HG03442 (cell line): ENCODE measurements around the gene PTPN7.
"Not testable (repeated sequence)": the region's sequence is repeated elsewhere in the genome, so short reads cannot be mapped to it uniquely, and the experiment has no call there.

Experiments used
- ATAC-seq: cut with Tn5 transposase; IDR thresholded peaks from one replicate; pipeline ENCODE4 v1.9.1; 2021; ENCODE audit warnings: mild to moderate bottlenecking, moderate library complexity; ENCODE audit not compliant: unreplicated experiment

Gene PTPN7

DNA sequence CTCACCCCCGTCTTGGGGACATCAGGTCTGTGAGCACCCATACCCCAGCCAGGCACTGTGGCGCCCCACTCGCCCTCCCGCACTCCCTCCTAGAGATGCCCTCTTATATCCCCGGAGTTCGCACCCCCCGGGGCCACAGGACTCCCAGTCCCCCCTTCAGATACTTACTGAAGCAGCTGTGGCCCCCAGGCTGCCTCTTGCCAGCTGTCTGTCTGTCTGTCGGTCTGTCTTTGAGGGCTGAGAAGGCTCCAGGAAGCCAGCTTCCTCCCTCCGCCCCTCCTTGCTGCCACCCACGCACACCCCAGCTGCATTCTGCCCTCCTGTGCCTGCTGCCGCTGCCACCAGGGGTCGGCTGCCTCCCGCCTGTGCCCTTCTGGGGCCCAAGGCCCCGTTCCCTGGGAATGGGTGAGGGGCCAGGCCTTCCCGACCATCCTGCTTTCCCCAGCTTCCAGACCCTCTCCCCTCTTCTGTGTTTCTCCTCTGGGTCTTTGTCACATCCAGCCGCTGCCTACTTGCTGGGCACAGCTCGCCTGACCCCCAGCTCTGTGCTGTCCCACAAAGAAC is at the start of gene PTPN7:
Gene PTPN7, minus strand, starts transcription at position 226 of the 564 bp plus-strand sequence. CDS start 1,200 bp downstream, outside the sequence.
- peak; percentile 43 for ATAC-seq

- no peak for ATAC-seq
Measured at GRCh38 chr1:202208351-202208857, 48.0 kb upstream of the PTPN7 start.

GRCh38 chr1:202207292-202207691 is 46.9 kb upstream of the PTPN7 start:
- ATAC-seq = no peak

- no peak for ATAC-seq
Measured at GRCh38 chr1:202205523-202206190, 45.3 kb upstream of the PTPN7 start.

- no peak for ATAC-seq
Measured at GRCh38 chr1:202204065-202204464, 43.7 kb upstream of the PTPN7 start.

DNA sequence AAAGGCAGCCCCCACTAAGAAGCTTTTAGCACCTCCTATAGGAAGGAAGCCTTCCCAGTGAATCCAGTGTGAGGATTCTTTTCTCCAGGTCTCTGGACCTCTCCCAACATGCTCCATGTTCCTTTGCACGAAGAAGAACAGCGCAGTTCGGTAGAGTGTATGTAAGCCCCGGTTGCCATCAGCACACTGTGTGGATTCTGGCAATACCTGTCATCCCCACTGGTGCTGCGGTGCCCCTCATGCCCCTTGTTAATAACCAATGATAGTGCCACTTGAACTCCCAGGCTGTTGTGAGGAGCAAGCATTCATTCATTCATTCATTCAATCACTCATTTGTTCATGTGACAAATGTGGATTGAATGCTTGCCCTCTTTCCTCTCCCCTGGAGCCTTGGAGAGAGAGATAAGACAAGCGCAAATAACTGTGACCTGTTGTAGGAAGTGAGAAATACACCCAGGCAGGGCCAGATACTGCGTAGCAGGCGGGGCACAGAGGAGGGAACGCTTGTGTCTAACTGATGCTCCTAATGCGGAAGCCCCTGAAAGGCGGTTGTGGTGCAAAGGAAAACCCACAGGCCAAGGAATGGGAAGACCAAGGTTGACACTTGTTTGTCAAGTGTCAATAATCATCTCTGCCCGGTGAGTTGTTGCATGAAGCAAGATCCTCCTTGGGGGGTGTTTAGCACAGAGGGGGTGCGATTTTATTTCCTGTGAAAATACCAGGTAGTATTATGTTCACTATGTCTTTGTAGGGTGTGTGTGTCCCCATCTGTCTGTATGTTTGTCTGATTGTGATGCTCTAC is 43.0 kb upstream of the PTPN7 start:
- ATAC-seq = no peak

GRCh38 chr1:202202500-202203168 is 42.2 kb upstream of the PTPN7 start:
- no peak for ATAC-seq

- no peak for ATAC-seq
Measured at GRCh38 chr1:202201971-202202370, 41.6 kb upstream of the PTPN7 start.

GRCh38 chr1:202201266-202201665 is 40.9 kb upstream of the PTPN7 start:
- no peak for ATAC-seq

DNA sequence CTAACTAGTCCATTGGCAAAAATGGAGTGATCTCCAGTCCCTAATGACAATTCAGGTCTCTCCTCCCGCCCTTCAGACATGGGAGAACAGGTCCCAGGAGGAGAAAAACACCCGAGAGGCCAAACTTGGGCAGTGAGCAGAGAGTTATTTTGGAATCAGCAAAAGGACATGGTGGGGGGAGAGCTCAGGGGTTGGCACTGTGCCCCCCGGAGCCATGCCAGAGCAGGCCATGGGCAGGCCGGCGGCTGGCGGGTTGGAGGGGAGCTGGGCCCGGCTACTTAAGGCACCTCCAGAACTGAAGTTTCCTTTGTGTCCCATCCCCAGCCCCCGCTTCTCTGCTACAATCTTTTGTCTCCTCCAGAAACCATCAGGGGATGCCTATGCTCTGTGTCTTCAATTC is 40.3 kb upstream of the PTPN7 start:
- no peak for ATAC-seq

DNA sequence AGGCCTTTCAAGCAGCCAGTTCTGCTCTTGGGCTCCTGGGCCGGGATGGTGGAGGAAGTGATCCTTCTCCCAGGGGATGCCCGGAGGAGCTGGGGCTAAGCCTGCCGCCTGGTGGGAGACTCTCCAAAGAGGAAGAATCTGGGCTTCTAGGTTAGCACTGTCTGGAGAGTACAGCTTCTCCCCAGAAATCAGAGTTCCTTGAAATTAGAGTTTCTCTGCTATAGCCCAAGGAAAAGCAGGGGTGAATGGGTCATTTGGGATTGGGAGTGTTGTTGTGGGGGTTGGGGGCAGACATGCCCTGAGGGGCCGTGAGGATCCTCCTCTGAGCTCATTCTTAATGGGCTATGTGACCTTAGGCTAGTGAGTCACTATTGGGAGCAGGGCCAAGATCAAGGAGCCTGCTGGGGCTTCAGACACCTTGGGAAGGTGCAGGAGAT is 39.7 kb upstream of the PTPN7 start:
- no peak for ATAC-seq

GRCh38 chr1:202199040-202199889 is 38.9 kb upstream of the PTPN7 start:
- ATAC-seq = no peak

GRCh38 chr1:202198366-202198724 is 37.9 kb upstream of the PTPN7 start:
- no peak for ATAC-seq

DNA sequence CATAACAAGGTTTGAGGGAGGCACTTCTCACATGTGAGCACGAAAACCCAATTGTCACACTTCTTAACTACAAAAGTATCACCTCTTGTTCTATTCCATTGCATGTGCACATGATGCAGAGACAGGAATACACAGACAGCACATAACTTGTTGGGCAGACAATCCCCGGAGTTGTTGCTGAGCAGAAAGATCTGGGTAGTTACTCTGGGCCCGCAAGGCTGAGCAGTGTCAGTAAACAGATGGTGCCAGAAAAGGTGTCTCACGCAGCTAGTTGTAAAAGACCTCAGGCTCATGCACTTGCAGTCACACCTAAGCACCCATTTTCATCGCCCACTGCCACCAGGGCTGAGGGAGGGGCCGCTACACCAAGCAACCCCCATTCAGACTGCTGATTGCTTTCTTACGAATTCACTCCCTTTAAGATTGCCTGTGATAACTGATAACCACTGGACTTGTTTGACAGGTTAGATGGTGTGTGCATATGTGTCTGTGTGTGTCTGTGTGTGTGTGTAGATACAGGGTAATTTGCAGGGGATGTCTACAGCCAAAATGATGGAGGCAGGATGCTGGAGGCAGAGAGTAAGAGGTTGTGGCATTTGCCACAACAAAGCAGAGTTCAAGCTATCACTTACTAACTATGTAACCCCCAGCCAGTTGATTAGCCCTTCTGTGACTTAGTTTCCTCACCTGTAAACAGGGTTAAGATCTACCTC is 37.4 kb upstream of the PTPN7 start:
- no peak for ATAC-seq

- ATAC-seq = no peak
Measured at GRCh38 chr1:202194328-202194648, 33.9 kb upstream of the PTPN7 start.

GRCh38 chr1:202193614-202194327 is 33.4 kb upstream of the PTPN7 start, which contains the start of gene LGR6:
TSS of gene LGR6 (plus strand) at chr1:202193799. CDS start at chr1:202193990, 191 bp downstream.
- ATAC-seq = no peak

- no peak for ATAC-seq
Measured at GRCh38 chr1:202192770-202193613, 32.6 kb upstream of the PTPN7 start.

DNA sequence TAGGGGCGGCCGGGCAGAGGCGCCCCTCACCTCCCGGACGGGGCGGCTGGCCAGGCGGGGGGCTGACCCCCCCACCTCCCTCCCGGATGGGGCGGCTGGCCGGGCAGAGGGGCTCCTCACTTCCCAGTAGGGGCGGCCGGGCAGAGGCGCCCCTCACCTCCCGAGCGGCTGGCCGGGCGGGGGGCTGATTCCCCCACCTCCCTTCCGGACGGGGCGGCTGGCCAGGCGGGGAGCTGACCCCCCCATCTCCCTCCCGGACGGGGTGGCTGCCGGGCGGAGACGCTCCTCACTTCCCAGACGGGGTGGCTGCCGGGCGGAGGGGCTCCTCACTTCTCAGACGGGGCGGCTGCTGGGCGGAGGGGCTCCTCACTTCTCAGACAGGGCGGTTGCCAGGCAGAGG is 31.0 kb upstream of the PTPN7 start:
- not testable (repeated sequence) for ATAC-seq
